CD4-positive, alpha-beta T cell treated with Interleukin-10 for 1 hour (primary cell): ENCODE results near the gene MPPE1.
"Not testable (repeated sequence)": the region's sequence is repeated elsewhere in the genome, so short reads cannot be mapped to it uniquely, and the experiment has no call there.

Experiments
- DNase-seq: peaks from one replicate; pipeline ENCODE4 v3.0.0-alpha.2; 2020

MPPE1 gene

GRCh38 chr18:11882636-11883035 is 25.5 kb downstream of the MPPE1 start:
- no peak for DNase-seq

GRCh38 chr18:11880586-11881304 is 27.4 kb downstream of the MPPE1 start:
- no peak for DNase-seq

- DNase-seq: no peak
Observed at GRCh38 chr18:11877497-11878135, 30.5 kb downstream of the MPPE1 start.

DNA sequence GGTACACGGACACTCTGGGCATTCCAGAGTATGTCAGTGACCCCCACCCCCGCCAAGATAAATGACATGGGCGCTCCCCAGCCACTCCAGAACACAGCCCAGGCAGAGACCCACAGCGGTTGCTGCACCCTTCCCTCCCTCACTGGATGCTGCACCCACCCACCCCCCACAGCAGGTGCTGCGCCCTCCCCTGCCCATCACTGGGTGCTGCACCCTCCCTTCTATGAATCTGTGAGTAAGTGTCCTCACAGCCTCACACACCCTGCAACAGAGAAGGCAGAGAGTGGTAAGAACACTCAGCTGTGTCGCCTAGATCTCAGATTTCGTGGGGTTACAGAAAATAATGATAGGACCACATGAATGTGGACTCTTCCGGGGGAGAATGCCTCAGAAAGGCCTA is 33.4 kb downstream of the MPPE1 start:
- DNase-seq: no peak

- no peak for DNase-seq
Observed at GRCh38 chr18:11873670-11874340, 34.3 kb downstream of the MPPE1 start.

DNA sequence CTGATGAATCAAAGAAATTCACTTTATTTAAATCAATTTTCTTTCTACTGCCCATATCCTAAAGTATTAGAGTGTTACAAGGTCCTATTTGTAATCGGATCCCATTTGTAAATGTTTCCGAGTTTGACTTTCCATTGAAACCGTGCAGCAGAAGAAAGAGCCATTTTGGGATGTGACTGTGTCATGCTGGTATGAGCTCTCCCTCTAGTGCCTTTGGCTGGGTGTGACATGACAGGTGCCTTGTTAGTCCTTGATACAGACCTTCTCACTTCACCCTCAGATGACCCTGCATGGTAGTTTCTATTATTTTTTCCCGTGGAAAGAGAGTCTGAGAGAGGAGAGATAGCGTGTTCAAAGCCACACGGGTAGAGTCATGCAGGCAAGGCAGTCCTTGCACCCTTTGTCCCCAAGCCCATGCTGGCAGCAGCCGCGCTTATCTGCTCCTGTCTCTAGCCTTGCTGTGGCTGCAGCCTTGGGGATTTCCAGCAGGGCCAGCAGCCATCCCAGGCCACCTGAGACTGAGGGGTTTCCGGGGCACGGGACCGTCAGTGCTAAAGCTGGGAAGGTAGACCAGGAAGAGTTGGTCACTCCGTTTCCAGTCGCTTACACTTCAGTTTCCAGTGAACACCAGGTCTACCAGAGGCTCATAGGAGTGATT is 35.5 kb downstream of the MPPE1 start:
- DNase-seq: peak; percentile 19

DNA sequence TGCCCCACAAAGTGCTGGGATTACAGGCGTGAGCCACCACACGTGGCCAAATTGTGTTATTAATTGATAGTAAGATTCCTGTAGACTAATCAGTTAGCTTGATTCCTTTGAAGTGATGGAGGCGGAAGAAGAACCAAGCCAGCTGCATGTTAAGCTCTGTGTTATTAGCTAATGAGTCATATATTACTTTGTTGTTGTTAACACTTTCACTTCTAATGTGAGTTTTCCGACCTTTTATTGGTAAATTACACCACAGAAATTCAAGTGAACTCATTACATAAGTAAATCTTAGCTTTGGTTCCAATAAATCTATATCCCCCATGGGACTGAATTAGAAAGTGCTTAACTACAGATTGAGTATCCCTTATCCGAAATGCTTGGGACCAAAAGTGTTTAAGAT is 36.6 kb downstream of the MPPE1 start:
- DNase-seq: no peak

DNA sequence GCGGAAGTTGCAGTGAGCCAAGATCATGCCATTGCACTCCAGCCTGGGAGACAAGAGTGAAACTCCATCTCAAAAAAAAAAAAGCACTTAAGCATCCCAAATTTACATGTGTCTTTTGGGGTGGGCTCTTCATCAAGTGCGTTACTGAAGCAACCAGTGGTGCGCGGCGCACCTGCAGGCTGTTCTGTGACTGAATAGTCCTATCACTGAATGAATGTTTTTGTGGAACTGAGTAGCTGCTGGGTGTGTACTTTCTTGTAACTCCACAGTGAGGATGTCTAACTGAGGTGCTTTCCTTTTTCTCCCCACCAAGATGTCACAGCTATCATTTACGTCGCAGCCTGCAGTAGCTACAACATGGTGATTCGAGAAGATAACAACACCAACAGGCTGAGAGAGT is 39.9 kb downstream of the MPPE1 start:
- no peak for DNase-seq

- no peak for DNase-seq
Observed at GRCh38 chr18:11866764-11867163, 41.4 kb downstream of the MPPE1 start.

DNA sequence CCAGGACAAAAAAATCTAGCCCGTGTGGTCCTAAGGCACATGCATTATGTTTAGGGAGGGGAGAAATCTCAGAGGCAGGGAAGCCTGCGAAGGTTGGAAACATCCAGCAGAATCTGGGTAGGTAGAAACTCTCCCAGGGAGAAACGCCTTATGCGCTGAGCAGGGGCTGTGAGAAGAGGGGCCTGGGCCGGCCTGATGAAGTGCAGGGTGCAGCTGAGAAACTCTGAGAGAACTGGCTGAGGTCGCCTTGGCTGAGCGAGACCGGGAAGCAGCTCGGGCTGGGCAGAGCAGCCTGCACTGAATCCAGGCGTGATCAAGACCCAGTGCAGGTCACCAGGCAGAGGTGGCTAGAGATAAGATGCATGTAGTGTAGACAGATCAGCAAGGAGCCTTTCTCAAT is 41.8 kb downstream of the MPPE1 start:
- DNase-seq: no peak

GRCh38 chr18:11865071-11865470 is 43.0 kb downstream of the MPPE1 start:
- DNase-seq: no peak

- no peak for DNase-seq
Observed at GRCh38 chr18:11864471-11864870, 43.6 kb downstream of the MPPE1 start.

DNA sequence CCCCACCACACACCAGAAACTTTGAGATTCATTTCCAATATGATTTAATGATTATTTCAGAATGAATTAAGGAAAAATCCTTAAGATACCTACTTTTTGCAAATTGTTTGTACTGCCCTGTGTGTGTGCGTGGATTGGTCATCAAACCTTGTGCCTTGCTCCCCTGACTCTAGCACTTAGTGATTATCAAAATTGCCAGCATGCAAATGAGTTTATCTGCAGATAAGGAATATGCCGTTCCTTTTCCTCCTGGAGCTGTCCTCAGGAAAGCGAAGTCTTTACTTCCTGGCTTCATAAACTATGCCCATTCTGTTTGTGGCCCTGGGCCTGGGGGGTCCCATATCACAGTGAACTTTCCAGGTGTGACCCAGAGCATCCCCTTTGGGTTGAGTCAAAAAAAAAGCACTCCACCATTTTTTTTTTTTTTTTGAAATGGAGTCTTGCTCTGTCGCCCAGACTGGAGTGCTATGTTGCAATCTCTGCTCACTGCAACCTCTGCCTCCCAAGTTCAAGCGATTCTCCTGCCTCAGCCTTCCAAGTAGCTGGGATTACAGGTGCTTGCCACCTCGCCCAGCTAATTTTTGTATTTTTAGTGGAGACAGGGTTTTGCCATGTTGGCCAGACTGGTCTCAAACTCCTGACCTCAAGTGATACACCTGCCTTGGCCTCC is 45.5 kb downstream of the MPPE1 start:
- DNase-seq: no peak

GRCh38 chr18:11861583-11862288 is 46.4 kb downstream of the MPPE1 start:
- DNase-seq: no peak

DNA sequence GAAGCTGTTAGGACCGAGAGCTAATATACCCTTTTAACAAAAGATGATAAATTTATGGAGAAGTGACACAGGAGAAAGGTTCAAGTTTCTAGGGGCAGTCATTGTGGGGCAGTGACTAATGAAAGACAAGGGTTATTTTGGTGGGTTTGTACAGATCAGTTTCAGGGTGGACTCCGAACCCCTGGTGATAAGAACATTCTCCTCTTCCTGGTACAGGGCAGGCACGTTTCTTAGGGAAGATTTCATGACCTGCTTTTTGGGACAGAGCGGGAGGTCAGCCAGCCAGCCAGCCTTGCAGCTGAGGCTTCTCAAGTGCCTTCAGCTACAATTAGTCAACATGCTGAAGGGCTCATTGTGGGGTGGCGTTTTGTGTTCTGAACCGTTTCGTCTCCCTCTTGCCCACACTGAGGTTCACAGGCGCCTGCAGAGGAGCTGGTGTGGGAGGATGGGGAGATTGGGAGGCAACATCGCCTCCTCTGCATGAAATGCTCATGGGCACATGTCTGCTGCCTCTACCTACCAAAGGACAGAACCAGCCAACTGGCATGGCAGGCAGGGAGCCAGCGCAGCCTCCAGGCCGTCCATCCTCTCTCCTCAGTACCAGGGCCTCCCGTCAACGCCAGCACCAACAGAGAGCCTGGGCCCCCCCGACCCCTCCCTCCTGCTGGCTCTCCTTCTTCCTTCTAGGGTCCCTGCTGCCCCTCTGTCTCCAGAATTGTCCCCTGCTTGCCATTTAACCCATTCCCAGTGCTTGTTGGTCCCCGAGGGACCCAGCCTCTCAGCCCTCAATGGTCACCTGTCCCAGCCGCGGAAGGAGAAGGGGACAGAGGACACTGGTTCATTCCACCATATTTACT is 47.3 kb downstream of the MPPE1 start:
- no peak for DNase-seq

DNA sequence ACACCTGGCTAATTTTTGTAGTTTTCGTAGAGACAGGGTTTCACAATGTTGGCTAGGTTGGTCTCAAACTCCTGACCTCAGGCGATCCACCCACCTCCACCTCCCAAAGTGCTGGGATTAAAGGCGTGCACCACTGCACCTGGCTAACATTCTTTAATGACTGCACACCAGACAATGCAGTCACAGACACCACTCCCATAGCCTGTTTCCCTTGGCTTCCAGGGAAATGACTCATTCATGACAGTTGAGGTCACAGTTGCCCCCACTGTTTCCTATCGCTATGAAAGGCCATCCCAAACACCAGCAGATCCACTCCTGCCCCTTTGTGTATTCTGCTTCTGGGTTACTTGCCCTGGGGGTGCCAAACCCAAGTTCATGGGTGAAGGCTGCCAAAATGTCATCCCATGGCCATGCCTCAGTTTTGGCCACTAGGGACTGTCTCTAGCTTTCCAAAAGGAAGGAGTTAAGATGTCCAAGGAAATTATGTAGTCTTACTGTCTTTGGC is 48.2 kb downstream of the MPPE1 start:
- no peak for DNase-seq

DNA sequence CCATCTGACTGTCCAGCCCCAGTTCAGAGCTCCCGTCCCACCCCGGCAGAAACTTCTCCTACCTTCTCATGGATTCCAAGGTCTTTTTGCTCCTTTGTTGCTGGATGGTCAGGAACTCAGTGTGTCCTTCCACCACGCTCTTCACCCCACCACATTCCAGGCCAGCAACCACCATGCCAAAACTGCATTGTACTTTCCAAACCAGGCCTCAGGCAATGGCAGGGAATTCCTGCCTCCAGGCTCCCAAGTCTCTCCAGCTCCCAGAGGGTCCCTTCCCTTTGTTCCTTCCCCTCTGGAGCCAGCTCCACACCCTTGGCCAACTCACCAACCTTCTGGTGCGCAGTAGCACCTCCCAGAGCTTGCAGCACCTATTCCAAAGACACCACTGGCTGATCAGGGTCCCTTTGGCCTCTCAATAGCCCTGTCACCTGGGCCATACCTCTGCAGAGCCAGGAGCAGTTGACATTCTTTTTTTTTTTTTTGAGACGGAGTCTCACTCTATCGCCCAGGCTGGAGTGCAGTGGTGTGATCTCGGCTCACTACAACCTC is 48.8 kb downstream of the MPPE1 start:
- DNase-seq: no peak

- DNase-seq: no peak
Observed at GRCh38 chr18:11857177-11857887, 50.8 kb downstream of the MPPE1 start.

- not testable (repeated sequence) for DNase-seq
Observed at GRCh38 chr18:11854554-11854953, 53.6 kb downstream of the MPPE1 start.

GRCh38 chr18:11851806-11852337 is 56.2 kb downstream of the MPPE1 start:
- DNase-seq: peak; percentile 61
